Purkinje cell (primary cell): ENCODE data around the gene CRYM. TPM values are rescaled to one million over a fixed set of nuclear protein-coding genes. Genes with fewer than 3 reads are reported as not detected.

Experiments
- polyA plus RNA-seq: library from polyadenylated mRNA; unstranded; fragments of >200 nt; fragmentation: Nextera tagmentation; gene quantifications from 2 replicates; pipeline ENCODE4 v1.2.1, GENCODE V29; 2014

Gene CRYM
- polyA plus RNA-seq: 3.5 and 73.7 TPM in 2 replicates

DNA sequence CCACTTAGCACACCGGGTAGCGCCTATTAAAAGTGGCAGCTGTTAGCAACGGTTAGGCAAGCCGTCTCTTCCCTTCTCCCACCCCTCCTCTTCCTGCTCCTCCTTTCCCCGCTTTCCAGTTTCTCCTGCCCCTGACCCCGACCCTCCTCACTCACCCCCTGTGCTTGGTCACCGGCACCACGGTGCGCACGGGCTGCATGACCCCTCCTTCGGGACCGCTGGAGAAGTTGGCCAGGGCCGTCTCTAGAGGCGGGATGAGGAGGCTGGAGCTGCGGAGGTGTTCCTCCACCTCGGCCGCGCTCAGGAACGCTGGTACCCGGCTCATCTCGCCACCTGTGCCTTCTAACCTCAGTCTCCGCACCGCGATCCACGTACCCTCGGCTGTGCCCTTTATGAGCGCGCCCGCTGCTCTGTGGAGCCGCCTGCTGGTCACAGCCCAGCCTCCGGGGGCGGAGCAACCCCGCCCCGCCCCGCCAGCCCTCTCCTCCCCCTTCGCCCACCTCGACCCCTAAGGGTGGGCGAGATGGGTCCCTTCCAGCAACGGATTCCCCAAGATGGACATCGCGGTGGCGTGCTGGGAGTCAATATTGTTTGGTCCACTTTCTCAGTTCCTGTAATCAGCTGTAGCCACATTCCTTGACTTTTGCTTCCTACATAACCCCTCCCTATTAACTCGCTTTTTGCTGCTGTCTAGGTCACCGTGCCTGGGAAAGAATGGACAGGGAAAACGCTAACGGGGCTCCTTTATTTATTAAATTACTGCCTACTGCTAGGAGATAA is at the start of gene CRYM:
Gene CRYM, minus strand, starts transcription at position 364 of the 780 bp plus-strand sequence. Its CDS starts 39 bp downstream, at position 325.

DNA sequence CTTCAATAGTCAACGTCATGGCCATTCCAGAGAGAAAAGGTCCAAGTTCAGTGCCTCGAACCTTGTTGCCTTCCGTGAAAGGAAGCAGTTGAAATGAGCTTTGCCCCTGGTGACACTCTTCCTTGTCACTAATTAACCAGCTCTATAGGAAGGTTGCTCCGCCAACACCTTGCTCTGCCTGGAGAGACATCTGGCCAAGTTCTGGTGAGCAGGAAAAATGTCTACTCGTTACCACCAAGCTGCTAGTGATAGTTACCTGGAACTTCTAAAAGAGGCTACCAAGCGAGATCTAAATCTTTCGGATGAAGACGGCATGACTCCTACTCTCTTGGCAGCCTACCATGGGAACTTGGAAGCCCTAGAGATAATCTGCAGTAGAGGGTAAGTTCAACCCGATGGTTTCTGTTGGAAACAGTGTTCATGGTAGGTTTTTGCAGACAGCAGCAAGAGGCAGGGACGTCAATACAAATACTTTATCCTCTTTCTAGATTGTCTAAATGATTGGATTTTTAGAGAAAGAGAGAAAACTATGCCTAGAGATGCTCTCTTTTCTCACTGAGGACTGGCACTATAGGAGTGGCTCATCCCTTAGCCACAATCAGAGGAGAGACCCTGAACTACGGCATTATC is 44.5 kb downstream of the CRYM start, which contains the start of gene ANKS4B:
Gene ANKS4B, plus strand, starts transcription at position 179 of the 630 bp plus-strand sequence. Its CDS starts 39 bp downstream, at position 218.

DNA sequence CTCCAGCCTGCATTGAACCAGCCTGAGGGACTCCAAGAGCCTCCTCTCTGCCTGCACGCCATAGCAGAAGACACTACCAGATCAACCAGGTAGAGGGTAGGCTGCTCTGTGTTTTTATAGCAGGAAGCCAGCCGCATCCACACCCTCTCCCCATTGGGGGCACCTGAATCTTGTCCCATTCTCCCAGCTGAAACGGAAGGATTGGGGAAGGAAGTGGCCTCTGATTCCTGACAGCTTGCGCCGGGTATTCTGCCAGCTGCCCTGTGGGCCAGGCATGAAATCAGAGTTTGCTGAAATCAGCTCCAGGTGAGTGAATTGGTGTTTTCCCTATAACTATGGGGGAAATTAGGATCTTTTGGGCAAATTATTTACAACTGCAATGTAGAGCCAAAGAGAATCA is 66.6 kb downstream of the CRYM start, which contains the start of gene ZP2:
Gene ZP2, minus strand, starts transcription at position 89 of the 400 bp plus-strand sequence. Its CDS starts 27 bp downstream, at position 62.

Other genes with a start within 250 kb of the CRYM start
- gene DNAH3, start 127.4 kb downstream of the CRYM start, polyA plus RNA-seq: not detected in 2 replicates
- 6.1 and 10.0 TPM in 2 replicates for gene LDAF1, start 119.6 kb downstream of the CRYM start, polyA plus RNA-seq
- 0.11 and 2.2 TPM in 2 replicates for gene ZP2, start 66.7 kb downstream of the CRYM start, polyA plus RNA-seq
- gene ANKS4B, start 44.6 kb downstream of the CRYM start, polyA plus RNA-seq: not detected in 2 replicates